SH-SY5Y (cell line): ENCODE measurements around the gene SLX4IP.

ENCODE experiments used
- GATA2 ChIP-seq: IDR thresholded peaks from 2 replicates; pipeline ENCODE4 v1.6.1; 2011; ENCODE audit warnings: mild to moderate bottlenecking, low read depth, low read length
- GATA3 ChIP-seq: IDR thresholded peaks from 2 replicates; pipeline ENCODE4 v1.6.1; 2011; ENCODE audit warnings: low read depth, mild to moderate bottlenecking, low read length, moderate library complexity

The SLX4IP gene

GRCh38 chr20:10530883-10531282 lies 95.8 kb downstream of the SLX4IP start:
- TF ChIP-seq GATA2 (no peak), GATA3 (no peak)

GRCh38 chr20:10531848-10532247 lies 96.7 kb downstream of the SLX4IP start:
- no peak for TF ChIP-seq GATA2
- TF ChIP-seq GATA3 = no peak

- TF ChIP-seq GATA3 (no peak), GATA2 (no peak)
Observed at GRCh38 chr20:10532361-10532760, 97.3 kb downstream of the SLX4IP start.

DNA sequence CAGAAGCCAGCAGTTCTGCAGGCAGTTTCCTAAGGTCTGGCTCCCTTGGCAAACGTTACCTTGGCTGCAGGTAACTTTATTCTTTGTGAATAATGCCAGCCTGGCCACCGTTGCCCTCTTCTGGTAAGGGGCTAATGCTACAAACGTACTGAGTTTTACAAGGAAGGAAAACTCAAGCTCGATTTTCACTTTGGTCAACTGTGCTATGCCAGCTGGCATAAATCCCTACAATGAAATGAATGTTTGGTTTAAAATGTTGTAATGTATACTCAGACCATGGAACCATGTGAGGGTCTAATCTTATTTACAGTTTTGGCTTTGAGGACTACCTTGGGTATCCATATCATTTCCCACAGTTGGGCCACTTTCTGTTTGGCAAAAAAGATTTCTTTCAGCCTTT lies 101.4 kb downstream of the SLX4IP start:
- TF ChIP-seq GATA2 (no peak), GATA3 (no peak)

DNA sequence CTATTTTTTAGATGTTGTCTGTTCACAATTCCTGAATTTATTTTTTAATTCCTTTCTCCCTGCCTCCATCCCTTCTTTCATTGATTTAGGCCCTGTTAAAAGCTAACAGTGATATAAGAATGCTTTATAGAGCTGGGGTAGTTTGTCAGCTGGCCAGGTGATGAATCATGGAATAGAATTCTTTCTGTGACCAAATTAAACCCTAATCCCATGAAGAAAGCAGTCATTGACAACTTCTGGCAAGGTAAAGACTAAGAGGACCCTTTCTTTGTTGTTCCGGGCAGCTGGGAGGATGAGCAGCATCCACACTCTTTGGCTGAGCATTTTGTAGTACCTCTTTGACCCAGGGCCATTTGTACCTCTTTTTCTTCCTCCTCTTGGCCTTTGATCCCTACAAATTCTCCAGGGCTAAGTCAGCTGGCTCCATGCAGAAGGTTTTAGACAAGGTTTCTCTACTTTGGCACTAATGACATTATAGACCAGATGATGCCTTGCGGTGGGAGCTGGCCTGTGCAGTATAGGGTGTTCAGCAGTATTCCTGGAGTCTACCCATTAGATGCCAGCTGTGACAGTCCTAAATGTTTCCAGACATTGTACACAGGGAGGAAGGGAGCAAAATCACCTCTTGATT lies 102.9 kb downstream of the SLX4IP start:
- TF ChIP-seq GATA2 (no peak), GATA3 (no peak)

- no peak for TF ChIP-seq GATA2
- no peak for TF ChIP-seq GATA3
Observed at GRCh38 chr20:10538768-10539167, 103.7 kb downstream of the SLX4IP start.

- no peak for TF ChIP-seq GATA2
- no peak for TF ChIP-seq GATA3
Observed at GRCh38 chr20:10539818-10540553, 104.9 kb downstream of the SLX4IP start.

DNA sequence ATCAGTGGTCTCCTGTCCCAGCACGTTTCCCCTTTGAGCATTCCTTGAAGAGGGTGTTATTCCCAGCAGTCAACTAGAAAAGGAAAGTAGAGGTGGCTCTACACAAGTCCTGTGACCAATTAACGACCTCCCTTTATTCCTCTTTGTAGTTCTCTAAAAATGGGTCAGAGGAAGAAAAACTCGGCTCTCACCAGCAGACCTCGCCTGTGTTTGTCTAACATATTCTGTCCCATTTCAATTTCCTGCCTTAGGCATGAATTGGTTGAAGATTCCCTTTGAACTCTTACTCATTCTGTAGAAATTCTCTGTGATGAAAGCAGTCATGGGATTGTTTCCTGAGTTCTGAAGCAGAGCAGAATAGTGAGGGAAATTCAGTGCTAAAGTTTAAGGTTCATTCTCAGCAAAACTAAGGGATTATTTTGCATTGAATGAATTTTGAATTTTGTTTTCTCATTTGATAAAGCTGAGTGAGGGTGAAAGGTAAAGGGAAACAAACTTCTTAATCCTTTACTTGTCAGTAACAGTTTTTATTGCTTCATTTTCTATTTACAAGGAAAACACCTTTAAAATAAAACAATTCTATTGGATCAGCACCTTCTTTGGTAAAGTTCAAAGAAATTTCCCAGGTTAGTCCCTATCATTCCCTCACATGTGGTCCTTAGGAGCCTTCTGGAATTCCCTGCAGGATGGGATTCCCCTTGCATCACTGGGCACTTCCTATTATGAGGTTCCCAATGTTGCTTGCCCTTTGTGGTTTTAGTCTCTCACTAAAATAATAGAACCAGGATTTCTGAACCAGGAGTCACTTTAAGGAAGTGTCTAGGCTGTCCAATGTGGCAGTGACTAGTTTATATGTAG lies 105.8 kb downstream of the SLX4IP start:
- TF ChIP-seq GATA2 = no peak
- TF ChIP-seq GATA3 = no peak

DNA sequence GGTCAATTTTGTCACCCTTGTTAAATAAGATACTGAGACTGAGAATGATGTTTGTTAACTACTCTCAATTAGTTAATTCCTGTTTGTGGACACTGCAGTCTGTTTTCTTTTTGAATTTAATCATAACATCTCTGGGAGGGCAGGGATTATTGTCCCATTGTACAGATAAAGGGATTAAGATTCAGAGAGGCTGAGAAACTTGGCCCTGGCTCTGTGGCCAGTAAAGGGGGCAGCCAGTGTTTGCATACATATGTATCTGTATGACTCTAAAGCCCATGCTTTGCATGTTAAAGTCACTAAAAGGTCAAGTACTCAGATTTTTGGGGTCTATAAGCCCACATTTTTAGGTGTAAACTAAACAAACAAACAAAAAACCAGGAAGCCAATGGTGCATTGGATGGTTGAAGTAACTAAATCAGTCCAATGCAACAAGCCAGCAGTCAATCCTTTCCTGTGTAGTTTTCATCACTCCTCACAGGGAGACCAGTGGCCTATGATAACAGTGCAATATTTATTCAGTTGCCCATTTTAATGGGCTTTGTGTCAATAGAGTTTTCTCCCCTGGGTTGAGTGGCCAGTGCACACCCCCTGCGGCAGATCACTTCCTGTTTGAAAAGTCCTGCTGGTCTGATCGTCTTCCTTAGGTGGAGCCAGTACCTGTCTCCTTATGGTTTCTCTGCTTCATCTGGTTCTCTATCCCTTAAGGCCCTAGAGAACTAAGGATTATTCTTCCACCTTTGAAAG lies 106.7 kb downstream of the SLX4IP start:
- TF ChIP-seq GATA3 = no peak
- no peak for TF ChIP-seq GATA2

DNA sequence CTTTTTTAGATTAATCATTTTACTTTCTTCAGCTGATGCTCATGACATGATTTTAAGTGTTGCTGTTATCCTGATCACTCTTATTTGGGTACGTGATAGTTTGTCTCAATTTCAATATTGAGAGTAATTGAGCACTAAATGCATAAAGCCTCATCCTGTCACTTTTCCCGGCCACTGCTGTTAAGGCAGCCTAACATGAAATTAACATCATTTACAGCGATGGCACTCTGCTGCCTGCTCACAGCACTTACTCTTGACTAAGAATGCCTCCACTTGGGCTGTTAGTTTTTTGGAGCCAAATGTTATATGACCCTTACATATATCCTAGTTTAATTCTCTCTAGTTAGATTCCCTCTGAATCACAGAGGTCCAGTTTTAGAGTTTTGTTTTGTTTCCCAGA lies 107.3 kb downstream of the SLX4IP start:
- TF ChIP-seq GATA2 = no peak
- no peak for TF ChIP-seq GATA3

DNA sequence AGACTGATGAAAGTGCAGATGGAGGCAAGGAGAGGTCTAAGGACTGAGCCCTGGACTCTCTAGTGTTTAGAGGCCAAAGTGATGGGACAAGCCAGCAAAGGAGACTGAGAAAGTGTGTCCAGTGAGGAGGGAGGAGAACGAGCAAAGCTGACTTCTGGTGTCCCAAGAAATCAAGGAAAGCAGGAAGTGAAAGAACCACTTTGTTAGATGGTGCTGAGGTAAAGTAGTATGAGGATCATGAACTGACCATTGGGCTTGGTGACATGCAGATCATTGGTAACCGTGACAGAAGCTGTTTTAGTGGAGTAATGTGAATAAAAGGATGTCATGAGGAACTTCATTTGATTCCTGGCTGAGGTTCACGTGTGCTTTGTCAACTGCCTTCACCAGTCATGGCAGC lies 108.4 kb downstream of the SLX4IP start:
- no peak for TF ChIP-seq GATA3
- TF ChIP-seq GATA2 = no peak

DNA sequence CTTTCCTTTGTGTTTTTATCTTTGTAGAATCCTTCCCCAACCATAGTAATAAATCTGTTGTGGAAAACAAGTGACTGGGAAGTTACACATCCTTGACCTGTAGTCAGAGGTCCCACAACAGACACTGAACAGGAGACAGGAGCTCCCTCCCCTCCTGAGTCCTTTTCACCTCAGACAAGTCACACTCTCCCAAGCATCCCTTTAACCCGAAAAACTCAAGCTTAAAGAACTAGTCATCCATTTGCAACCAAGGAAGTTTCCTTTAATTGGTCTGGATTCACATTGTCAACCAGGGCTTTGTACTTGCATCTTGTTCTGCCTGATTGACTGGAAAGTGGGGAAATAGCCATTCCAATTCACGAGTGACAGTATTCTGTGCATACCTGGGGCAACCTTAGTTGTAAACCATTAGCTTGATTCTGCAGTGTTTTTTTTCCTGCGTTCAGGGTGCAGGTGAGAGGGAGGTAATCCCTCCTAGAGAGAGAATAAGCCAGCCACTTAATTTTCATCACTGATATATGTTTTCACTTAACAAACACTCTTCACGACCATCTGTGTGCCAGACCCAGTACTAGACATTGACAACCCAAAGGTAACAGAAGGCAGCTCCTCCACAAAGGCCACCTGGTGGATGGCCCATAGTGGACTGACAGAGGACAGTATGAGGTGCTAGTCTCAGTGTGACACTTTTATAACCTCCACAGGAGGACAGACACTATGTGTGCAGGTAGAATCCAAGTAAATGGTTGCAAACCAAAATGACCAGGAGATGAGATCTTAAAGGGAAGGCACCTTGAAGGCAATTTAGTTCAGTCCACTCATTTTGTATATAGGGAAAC lies 112.4 kb downstream of the SLX4IP start:
- TF ChIP-seq GATA2 (no peak), GATA3 (no peak)

- TF ChIP-seq GATA3 (no peak), GATA2 (no peak)
Observed at GRCh38 chr20:10549511-10549910, 114.4 kb downstream of the SLX4IP start.
